HG02943 (cell line): ENCODE results near the gene BLOC1S1.

Experiments
- ATAC-seq: cut with Tn5 transposase; IDR thresholded peaks from one replicate; pipeline ENCODE4 v1.9.1; 2021; ENCODE audit warnings: mild to moderate bottlenecking, low read depth, moderate library complexity; ENCODE audit not compliant: unreplicated experiment

BLOC1S1 gene

DNA sequence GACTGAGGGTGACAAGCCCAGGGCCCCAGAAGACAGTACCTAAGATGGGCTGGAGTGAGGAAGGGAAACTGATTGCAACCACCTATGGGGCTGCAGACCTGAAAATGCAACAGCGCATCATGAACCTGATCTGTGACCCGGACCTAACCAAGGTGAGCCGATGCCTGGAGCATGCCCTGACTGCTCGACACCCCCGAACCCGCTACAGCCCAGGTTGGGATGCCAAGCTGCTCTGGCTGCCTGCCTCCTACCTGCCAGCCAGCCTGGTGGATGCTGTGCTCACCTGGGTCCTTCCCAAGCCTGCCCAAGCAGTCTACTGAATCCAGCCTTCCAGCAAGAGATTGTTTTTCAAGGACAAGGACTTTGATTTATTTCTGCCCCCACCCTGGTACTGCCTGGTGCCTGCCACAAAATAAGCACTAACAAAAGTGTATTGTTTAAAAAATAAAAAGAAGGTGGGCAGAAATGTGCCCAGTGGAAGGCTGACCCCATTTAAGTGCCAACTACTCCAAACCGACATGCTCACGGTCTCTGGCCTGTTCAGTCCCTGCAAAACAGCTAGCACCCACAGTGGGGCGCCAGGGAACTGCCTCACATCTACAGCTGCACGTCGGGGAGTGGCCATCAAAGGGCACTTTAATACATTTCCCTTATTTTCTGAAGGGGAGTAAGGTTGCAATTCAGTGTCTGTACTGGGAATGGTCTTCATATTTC is 8.5 kb downstream of the BLOC1S1 start:
- no peak for ATAC-seq

DNA sequence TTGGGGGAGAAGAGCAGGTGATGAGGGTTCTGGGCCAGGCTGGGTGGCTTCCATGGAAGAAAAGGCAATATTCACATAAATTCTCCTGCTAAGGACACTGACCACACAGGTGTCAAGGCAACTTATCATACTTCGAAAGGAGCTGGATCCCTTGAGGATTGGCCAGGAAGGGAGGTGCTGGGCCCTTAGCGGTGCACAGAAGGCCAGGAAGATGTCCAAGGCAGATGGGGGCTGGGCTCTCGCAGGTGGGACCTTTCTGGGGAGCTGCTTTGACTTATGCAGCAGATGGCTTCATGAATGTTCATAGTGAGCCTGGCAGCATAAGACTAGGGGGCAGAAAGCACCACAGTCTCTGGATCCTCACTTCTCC is 9.1 kb downstream of the BLOC1S1 start:
- ATAC-seq = no peak

DNA sequence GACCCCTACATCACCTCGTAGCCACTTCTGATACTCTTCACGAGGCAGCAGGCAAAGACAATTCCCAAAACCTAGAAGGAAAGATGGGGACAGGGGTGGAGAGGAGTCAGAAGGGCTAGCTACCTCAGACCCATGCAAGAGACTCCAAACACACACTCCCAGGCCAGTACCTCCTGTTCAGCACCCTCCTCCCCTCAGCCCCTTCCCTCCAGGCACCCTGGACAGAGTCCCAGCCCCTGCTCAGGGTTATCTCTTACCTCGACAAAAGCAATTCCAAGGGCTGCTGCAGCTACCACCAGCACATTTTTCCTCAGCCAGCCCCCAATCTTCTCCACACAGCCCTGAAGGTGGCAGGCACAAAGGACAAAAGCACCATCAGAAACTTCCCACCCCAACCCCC is 9.7 kb downstream of the BLOC1S1 start:
- ATAC-seq = no peak

DNA sequence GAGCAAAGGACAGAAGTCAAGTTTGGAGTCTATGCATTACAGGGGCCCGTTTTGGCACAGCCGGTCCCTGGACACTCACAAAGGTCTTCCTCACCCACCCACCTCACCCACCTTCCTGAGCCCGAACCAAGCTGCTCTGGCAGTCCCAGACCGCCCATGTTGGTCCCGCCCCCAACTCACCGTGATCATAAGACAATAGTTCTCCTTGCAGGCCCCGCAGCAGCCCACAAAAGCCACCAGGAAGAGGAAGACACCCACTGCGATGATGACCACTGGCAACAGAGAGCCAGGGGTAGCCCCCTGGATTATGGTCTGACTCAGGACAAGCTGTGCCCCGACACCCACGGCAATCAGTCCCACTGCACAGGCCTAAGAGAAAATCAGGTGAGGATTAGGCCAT is 11.1 kb downstream of the BLOC1S1 start:
- no peak for ATAC-seq

DNA sequence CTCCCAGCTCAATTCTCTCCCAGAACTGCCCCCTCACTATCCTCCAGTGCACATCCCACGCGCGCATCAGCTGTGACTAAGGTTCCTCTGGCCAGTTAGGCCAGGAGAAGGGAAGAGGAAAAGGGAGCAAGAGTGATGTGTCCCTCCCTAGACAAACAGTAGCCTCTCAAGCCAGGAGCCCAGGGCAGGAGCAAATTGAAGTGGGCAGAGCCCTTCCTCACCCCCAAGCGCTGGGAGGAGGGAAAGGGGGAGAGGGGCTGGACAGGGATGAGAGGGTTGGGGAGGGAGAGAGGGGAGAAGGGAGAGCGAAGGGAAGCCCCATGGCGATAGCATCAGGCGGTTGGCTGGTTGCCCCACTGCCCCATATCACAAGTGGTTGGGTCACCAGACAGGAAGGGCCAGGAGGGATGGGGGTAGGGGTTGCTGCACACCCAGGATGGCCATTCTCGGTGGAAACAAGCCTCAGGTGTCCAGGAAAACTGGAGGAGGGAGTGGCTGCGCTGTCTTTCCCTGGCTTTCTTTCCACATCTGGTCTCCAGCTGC is 11.9 kb downstream of the BLOC1S1 start:
- ATAC-seq = no peak

DNA sequence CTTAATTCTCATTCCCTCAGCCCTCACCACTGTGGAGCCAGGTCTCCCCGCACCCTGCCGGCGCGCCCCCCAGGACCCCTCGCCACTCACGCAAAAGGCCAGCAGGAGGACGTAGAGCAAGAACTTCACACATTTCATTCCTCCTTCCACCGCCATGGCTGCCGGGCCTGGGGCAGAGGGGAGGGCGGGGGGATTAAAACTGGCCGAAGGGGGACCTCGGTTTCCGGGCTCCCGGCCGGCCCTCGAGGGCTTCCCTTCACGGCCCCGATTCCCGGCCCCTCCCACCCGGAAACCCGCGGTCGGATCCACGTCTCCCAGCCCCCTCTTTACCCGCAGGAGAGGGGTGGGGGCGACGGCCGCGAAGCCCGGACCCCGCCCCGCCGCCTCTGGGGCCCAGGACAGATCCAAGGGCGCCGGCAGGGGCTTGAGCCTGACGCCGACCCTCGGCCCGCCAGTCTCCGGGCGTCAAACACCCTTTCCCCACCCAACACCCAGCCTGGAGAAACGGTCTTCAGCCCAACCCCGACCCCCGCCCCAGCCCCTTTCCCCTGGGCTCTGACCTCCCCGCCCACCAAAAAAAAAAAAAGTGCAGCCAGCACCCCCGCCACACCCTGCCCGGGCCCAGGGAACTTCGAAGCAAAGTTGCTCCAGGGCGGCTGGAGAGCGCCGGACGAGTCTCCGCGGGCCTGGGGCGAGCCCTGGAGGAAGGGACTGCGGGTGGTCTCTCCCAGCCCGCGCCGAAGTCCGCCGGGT is 12.5 kb downstream of the BLOC1S1 start:
- peak; percentile 6 for ATAC-seq

DNA sequence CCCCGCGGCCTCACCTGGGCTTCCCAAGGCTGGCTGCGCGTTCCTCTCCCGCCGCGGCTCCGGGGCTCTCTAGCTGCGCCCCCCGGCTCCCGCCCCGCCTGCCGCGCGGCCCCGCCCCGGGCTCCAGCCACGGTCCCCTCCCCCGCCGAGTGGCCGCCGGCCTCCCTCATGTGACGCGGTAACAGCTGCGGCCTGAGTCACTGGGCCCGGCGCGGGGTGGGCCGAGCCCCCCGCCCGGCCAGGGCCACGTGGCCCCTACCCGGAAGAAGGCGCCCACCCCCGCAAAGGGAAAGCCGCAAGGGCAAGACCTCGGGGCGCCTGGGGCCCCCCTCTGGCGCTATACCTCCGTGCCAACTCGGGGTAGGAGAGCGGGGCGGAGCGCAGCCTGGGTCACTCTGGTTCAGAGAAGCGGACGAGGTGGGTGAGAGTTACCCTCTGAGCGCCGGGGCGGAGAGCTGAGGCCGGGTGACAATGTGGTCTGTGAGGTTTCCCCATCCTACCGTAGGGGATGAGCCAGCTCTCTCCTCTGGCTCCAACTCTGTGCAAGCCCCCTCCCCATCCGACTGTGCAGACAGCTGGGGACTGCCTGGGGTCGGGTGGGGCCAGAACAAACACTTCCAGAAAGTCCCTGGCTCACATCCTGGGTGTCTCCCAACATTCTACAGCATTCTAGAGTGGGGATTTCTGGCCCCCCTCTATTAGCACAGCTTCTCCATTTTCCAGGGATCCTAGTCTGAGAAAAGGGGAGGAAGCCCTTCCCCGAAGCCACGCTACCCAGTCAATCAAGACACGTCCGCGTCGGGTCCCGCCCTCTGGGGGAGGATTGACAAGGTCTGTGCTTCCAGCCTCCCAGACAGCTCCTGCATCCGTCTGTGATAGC is 13.3 kb downstream of the BLOC1S1 start, which contains the start of gene CD63:
CD63 (minus strand) TSS at position 71 of the 880 bp plus-strand sequence. CDS start 668 bp downstream, outside the sequence.
- peak; percentile 52 for ATAC-seq

DNA sequence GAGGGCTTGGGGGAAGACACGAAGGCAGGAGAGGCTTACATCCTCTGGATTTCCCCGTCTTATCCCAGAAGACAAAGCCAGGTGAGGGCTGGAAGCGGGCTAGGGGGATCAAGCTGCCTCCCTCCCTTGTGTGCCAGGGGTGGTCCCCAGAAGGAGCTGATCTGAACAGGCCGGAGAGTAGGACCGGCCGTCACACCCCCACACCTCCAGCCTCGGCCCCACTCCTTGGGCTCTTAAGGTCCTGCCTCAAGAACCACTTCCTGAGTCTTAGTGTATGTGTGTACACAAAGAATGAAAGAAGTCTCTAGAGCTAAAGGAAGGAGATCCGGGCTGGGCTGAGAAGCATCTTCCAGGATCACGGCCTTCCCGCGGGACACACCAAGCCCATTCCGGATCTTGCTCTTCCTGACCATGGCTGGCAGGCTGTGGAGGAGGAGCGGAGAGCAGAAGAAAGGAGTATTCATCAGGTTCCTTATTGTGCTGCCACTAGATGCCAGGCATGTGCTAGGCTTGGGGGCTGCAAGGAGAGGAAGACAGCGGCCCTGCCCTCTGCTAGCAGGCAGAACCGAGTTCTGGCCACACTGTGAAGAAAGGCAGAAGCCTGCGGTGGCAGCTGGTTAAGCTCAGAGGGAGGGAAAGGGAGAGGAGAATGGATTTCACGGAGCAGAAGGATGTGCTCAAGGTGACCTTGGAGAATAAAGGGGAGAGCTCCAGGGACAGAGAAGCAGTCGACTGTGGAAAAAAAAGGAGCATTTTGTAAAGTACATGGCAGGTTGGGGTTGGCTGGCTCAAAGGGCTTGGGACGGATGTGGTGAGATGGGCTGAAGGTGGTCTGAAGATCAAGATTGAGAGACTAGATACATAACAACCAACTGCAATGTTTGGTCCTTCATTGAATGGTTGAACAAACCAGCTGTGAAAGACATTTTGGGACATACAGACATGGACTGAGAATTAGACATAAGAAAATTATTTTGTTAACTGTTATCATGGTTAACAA is 14.3 kb downstream of the BLOC1S1 start:
- peak; percentile 52 for ATAC-seq

DNA sequence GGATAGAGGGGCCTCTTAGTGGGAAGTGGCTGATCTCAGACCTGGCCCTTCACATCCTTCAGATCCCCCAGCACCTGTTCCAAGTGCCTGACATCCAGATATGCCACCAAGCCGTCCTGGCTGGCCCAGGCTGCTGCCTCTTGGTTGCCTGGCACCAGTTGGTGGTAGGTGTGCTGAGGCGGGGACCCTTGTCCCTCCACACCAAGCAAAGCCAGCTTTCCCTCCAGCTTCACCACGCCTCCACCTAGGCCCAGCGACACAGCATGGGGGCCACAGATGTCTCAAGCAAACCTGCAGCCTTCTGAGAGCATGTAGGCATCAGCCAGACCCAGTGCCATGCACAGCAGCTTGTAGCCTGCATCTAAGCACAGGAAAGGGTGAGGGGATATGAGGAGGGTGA is 16.4 kb downstream of the BLOC1S1 start:
- ATAC-seq = no peak

DNA sequence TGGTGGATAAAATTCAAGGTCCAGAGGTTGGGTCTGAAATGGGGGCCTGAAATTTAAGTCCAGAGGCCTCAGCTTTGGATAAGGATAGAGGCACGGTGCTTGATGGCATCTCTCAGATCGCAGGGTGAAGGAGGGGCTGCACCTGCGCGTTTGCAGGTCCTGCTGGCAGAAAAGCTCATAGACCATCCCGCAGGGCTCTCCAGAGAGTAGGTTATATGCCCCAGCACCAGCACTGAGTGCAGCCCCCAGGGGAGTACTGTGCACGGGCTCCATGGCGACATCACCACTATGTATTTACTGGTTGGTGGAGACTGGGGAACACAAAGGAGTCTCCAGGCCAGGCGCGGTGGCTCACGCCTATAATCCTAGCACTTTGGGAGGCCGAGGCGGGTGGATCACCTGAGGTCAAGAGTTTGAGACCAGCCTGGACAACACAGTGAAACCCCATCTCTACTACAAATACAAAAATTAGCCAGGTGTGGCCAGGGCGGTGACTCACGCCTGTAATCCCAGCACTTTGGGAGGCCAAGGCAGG is 17.2 kb downstream of the BLOC1S1 start:
- no peak for ATAC-seq

DNA sequence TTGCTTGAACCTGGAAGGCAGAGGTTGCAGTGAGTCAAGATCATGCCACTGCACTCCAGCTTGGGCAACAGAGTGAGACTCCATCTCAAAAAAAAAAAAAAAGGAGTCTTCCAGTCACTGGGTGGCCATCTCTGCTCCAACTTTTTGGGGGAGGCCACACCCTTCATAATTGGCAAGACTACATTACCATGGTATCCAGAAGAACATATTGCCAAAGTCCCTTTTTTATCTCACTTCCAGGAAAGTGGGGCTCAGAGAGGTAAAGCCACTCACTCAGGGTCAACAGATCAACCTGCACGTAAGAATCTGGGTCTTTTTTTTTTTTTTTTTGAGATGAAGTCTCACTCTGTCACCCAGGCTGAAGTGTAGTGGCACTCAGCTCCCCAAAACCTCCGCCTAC is 18.0 kb downstream of the BLOC1S1 start:
- no peak for ATAC-seq

DNA sequence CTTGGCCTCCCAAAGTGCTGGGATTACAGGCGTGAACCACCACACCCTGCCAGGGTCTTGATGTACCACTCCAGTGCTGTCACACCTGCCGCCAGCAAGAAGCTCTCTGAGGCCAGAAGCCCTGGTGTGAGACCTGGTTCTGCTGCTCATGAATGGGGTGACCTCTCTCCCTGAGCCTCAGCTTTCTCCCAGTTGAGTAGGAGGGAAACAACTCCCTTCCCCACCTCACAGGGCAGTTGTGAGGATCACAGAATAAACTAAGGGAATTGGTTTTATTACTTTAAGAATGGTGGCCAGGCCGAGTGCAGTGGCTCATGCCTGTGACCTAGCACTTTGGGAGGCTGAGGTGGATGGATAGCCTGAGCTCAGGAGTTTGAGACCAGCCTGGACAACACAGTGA is 18.7 kb downstream of the BLOC1S1 start:
- ATAC-seq = no peak

DNA sequence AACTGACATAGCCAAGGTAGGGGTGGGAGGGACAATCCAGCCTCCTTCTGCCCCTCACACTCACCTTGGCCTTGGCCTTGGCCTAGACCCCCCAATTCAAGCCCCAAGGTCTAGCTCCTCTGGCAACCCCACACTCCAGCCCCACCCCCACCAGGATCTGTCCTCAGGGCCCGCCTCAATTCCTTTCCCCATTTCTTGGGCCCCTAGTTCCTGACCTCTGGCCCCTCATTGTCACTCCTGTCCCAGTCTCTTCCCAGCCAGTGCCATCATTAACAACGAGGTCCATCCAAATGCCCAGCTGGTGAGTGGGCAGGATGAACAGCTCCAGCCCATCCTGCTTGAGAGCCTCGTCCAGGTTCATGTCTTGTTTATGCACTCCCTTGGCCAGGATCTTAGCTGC is 20.2 kb downstream of the BLOC1S1 start:
- ATAC-seq = no peak

DNA sequence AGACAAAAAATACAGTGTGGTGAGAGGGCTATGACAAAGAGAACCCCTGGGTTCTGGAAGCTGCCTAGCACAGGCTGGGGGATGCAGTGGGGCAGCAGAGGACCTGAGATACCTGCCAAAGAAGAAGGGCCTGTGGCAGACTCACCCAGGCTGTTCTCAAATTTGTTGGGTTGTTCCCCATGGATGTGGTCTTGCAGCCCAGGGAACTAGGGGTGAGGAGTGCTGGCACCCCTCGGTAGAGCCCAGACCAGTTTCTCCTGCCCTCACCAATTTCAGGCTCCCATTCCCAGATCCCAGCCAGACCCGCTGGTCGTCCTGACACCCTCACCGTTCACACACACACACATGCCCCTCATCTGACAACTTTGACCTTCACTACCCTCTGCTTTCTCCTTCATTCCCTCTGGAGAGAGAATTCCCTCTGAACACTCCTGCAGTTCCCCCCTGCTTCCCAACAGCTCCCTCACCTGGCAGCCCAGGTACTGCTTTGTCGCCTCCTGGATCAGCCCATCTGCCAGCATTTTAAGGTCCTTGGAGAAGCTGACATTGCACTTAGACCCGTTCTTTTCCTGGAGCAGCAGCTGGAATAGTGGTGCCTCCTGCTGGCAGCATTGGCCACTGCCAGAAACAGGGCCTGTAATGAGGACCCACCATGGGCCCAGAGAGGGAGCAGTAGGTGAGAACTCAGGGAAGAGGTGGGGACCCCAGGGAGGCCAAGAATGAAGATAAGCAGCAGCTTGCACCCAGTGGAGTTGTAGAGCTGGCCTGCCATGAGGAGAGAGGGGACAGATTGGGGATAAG is 21.1 kb downstream of the BLOC1S1 start:
- ATAC-seq = no peak

DNA sequence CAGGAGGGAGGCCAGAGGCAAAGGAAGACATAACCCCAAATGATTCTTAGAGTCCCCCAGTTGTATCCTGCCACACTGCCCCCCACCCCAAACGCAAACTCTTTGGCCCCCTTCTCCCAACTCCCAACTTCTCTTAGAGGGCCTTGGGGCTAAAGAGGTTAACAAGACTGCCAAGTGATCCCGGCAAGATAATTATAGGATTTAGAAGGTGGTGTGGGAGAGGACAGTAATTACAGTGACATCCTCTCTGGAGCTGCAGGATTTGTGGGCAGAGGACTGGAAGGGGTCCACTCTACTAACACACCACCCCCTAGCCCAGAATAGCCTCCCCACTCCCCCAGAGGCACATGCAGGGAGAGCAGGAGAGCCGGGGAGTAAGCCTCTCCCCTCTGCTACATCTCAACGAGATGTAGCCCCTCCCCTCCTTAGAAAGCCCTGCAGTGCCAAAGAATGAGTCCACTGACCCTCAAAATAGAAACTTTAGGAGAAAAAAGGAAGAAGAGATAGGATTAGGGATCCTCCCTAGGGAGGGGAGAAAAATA is 21.8 kb downstream of the BLOC1S1 start:
- no peak for ATAC-seq

DNA sequence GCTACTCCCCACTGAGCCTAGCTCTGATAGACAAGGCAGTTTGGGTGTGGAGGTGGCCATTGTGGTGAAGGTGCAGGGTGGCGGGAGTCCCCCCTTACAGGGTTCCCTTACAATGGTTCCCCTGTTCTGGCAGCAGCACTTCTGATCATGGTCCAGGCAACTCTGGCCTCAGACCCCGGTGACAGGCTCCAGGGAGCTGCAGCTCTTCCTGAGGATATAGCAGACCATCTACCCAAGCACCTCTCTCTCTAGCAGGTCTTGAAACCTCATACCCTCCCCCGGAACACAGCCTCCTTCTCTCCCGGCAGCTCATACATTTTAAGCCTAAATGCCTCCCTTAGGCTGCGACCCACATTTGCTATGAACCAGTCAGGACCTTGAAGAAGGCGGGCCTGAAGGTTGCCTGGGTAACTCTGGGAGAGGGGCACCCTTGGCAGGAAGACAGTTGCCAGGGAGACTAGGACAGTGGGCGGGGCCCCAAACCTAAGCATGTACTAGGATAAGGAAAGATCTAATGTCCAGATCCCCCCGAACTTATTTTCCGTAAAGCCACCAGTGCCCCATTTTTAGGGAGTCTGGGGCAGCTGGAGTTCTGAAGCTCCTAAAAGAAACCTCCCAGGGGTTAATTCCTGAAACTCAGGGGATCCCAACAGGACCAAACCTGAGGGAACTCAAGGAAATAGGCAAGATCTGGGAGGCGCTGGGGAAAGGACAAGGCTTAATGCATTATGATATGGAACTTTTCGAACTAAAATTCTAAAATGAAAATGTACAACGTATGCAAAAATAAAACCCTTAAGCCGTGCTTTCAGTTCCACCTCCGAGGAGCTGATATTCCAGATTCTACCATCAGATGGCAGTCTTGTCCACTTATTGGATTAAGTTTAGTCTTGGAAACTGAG is 22.5 kb downstream of the BLOC1S1 start:
- ATAC-seq = peak; percentile 88

DNA sequence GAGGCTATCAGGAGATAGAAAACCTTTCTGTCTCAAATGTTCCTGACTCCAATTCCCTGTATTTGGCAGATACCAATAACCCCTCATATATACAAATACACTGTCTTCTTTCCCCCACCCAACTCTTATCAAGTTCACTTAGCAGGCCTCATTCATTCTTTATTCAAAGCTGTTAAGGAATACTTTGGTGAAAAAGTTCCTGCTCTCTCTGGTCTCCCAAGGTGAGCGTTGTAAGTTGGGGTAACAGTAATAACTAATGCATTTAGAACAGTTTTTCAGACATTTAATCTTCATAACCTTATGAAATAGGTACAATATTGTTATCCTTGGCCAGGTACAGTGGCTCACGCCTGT is 23.2 kb downstream of the BLOC1S1 start:
- ATAC-seq = no peak
